GM18867 (cell line): ENCODE data around the gene ANTXR1.

Source experiments
- ATAC-seq: cut with Tn5 transposase; IDR thresholded peaks from one replicate; pipeline ENCODE4 v1.9.1; 2021; ENCODE audit warnings: mild to moderate bottlenecking, moderate library complexity; ENCODE audit not compliant: unreplicated experiment

Gene ANTXR1

GRCh38 chr2:69067026-69067630 is 54.1 kb downstream of the ANTXR1 start:
- no peak for ATAC-seq

- ATAC-seq, result no peak
Measured at GRCh38 chr2:69067866-69068265, 54.9 kb downstream of the ANTXR1 start.

- no peak for ATAC-seq
Measured at GRCh38 chr2:69070969-69071368, 58.0 kb downstream of the ANTXR1 start.

- ATAC-seq, result no peak
Measured at GRCh38 chr2:69073928-69074570, 61.1 kb downstream of the ANTXR1 start.

- ATAC-seq, result no peak
Measured at GRCh38 chr2:69074918-69075317, 61.9 kb downstream of the ANTXR1 start.

- no peak for ATAC-seq
Measured at GRCh38 chr2:69075486-69075885, 62.5 kb downstream of the ANTXR1 start.

- no peak for ATAC-seq
Measured at GRCh38 chr2:69076601-69077000, 63.6 kb downstream of the ANTXR1 start.

- ATAC-seq, result no peak
Measured at GRCh38 chr2:69077252-69077950, 64.4 kb downstream of the ANTXR1 start.

GRCh38 chr2:69080071-69080470 is 67.1 kb downstream of the ANTXR1 start:
- ATAC-seq, result no peak

GRCh38 chr2:69081001-69081580 is 68.1 kb downstream of the ANTXR1 start:
- no peak for ATAC-seq

GRCh38 chr2:69081757-69082156 is 68.8 kb downstream of the ANTXR1 start:
- no peak for ATAC-seq

GRCh38 chr2:69082430-69082997 is 69.5 kb downstream of the ANTXR1 start:
- ATAC-seq, result no peak

- no peak for ATAC-seq
Measured at GRCh38 chr2:69083235-69083748, 70.3 kb downstream of the ANTXR1 start.

- ATAC-seq, result no peak
Measured at GRCh38 chr2:69084492-69084891, 71.5 kb downstream of the ANTXR1 start.

GRCh38 chr2:69086466-69086865 is 73.5 kb downstream of the ANTXR1 start:
- ATAC-seq, result no peak

GRCh38 chr2:69087211-69087911 is 74.4 kb downstream of the ANTXR1 start:
- ATAC-seq, result no peak

- ATAC-seq, result no peak
Measured at GRCh38 chr2:69087912-69088240, 74.9 kb downstream of the ANTXR1 start.

- ATAC-seq, result no peak
Measured at GRCh38 chr2:69088466-69088865, 75.5 kb downstream of the ANTXR1 start.

GRCh38 chr2:69089266-69089665 is 76.3 kb downstream of the ANTXR1 start:
- ATAC-seq, result no peak

GRCh38 chr2:69089998-69090397 is 77.0 kb downstream of the ANTXR1 start:
- no peak for ATAC-seq

GRCh38 chr2:69090820-69091219 is 77.8 kb downstream of the ANTXR1 start:
- ATAC-seq, result no peak
